ENCODE measurements around the gene ARHGAP26. TPM values are rescaled to one million over a fixed set of nuclear protein-coding genes. Genes with fewer than 3 reads are reported as not detected.

The ARHGAP26 gene
- total RNA-seq, 1 experiment from 2014 or later = 65.5 TPM

GRCh38 chr5:142784401-142784955, 14.3 kb downstream of the ARHGAP26 start:
- ATAC-seq = no peak
- in situ Hi-C loops (cut with HindIII; ENCODE audit: low pct_unique_long_range_greater_than_20kb, low sequenced_read_pairs) (no loop called here), intact Hi-C loops (cut with micrococcal nuclease; ENCODE audit: unreplicated experiment) (no loop called here)
- peak overlapping the region; percentile 75 for H3K27ac ChIP-seq (ENCODE audit: low read length)
- H3K36me3 ChIP-seq (ENCODE audit: control insufficient read depth, insufficient read depth, low read length) = no peaks in the 10 kb centered on the region
- H3K27me3 ChIP-seq (ENCODE audit: control insufficient read depth, insufficient read depth, low read length) = no peaks in the 10 kb centered on the region
- no TSS peak for BruUV-seq (replicated peaks)
- TF ChIP-seq REST (IDR thresholded peaks at IDR 0.05; ENCODE audit: insufficient read depth in 1 of 2, low read depth in 2 of 2, low read length in 1 of 2) (no peak), POLR2AphosphoS5 (IDR thresholded peaks at IDR 0.05; ENCODE audit: low read depth, low read length) (no peak), TCF7L2 (IDR thresholded peaks at IDR 0.05; ENCODE audit: low read depth, low read length) (no peak), SIN3A (IDR thresholded peaks at IDR 0.05; ENCODE audit: borderline replicate concordance, insufficient read depth, low read depth, low read length) (no peak), CTCF (IDR thresholded peaks at IDR 0.05) (no peak)
- no peaks in the 10 kb centered on the region for H3K9me3 ChIP-seq (ENCODE audit: control insufficient read depth, insufficient read depth, low read depth, low read length)
- DNase-seq (ENCODE audit: low read depth, low spot score) = no peak
- peaks cover 54% of the 10 kb centered on the region for H3K4me1 ChIP-seq (ENCODE audit: control insufficient read depth, insufficient read depth, low read length)
- H3K4me3 ChIP-seq (ENCODE audit: low read depth in 2 of 2, low read length in 2 of 2) = no peak overlapping the region
- ChIA-PET POLR2A (no interaction called here), CTCF (interaction anchor here (1.2 kb wide), 1 partner anchor 82 kb away, joined by 4 read pairs; no protein-coding TSS in a partner anchor)

GRCh38 chr5:142785206-142785605, 15.0 kb downstream of the ARHGAP26 start:
- in situ Hi-C loops (cut with HindIII; ENCODE audit: low pct_unique_long_range_greater_than_20kb, low sequenced_read_pairs) = no loop called here

More at GRCh38 chr5:142785206-142785605, 15.0 kb downstream of the ARHGAP26 start:
- no peak overlapping the region for H3K4me3 ChIP-seq (ENCODE audit: low read depth in 2 of 2, low read length in 2 of 2)
- peak overlapping the region; percentile 36; the same call in 1 of the 2 replicates for H3K27ac ChIP-seq (ENCODE audit: low read length)
- ATAC-seq (no peak), DNase-seq (ENCODE audit: low read depth, low spot score) (no peak)
- H3K4me1 ChIP-seq (ENCODE audit: control insufficient read depth, insufficient read depth, low read length) = peaks cover 47% of the 10 kb centered on the region
- POLR2A ChIA-PET = no interaction called here
- TF ChIP-seq CTCF (IDR thresholded peaks at IDR 0.05) (no peak), SIN3A (IDR thresholded peaks at IDR 0.05; ENCODE audit: borderline replicate concordance, insufficient read depth, low read depth, low read length) (no peak), REST (IDR thresholded peaks at IDR 0.05; ENCODE audit: insufficient read depth in 1 of 2, low read depth in 2 of 2, low read length in 1 of 2) (no peak), POLR2AphosphoS5 (IDR thresholded peaks at IDR 0.05; ENCODE audit: low read depth, low read length) (no peak), TCF7L2 (IDR thresholded peaks at IDR 0.05; ENCODE audit: low read depth, low read length) (no peak)
- CTCF ChIA-PET = no interaction called here
- H3K27me3 ChIP-seq (ENCODE audit: control insufficient read depth, insufficient read depth, low read length) = no peaks in the 10 kb centered on the region
- intact Hi-C loops (cut with micrococcal nuclease; ENCODE audit: unreplicated experiment) = no loop called here
- H3K9me3 ChIP-seq (ENCODE audit: control insufficient read depth, insufficient read depth, low read depth, low read length) = no peaks in the 10 kb centered on the region
- BruUV-seq (replicated peaks) = no TSS peak
- no peaks in the 10 kb centered on the region for H3K36me3 ChIP-seq (ENCODE audit: control insufficient read depth, insufficient read depth, low read length)
